HEK293T (cell line): ENCODE data around the gene MCOLN1.

ENCODE experiments used
- BHLHE40 ChIP-seq: fragments of 450-650 bp; IDR thresholded peaks from 2 replicates; pipeline ENCODE4 v1.6.1; 2016; ENCODE audit warnings: mild to moderate bottlenecking, moderate library complexity, borderline replicate concordance
- ELF4 ChIP-seq: fragments of 450-650 bp; IDR thresholded peaks from 2 replicates; pipeline ENCODE4 v1.6.1; 2017; ENCODE audit warnings: antibody characterized with exemption
- FOXK2 ChIP-seq: fragments of 450-650 bp; IDR thresholded peaks from 2 replicates; pipeline ENCODE4 v1.6.1; 2016; ENCODE audit warnings: mild to moderate bottlenecking
- FOXM1 ChIP-seq: fragments of 450-650 bp; IDR thresholded peaks from 2 replicates; pipeline ENCODE4 v1.6.1; 2017; ENCODE audit warnings: mild to moderate bottlenecking, borderline replicate concordance
- L3MBTL2 ChIP-seq: fragments of 450-650 bp; conservative IDR thresholded peaks from 2 replicates; pipeline ENCODE4 v1.6.1; 2016; ENCODE audit warnings: mild to moderate bottlenecking
- SP1 ChIP-seq: fragments of 450-650 bp; IDR thresholded peaks from 2 replicates; pipeline ENCODE4 v1.6.1; 2017
- SUZ12 ChIP-seq: fragments of 450-650 bp; IDR thresholded peaks from 2 replicates; pipeline ENCODE4 v1.6.1; 2016; ENCODE audit warnings: mild to moderate bottlenecking
- TARDBP ChIP-seq: fragments of 450-650 bp; IDR thresholded peaks from 2 replicates; pipeline ENCODE4 v1.6.1; 2016

DNA sequence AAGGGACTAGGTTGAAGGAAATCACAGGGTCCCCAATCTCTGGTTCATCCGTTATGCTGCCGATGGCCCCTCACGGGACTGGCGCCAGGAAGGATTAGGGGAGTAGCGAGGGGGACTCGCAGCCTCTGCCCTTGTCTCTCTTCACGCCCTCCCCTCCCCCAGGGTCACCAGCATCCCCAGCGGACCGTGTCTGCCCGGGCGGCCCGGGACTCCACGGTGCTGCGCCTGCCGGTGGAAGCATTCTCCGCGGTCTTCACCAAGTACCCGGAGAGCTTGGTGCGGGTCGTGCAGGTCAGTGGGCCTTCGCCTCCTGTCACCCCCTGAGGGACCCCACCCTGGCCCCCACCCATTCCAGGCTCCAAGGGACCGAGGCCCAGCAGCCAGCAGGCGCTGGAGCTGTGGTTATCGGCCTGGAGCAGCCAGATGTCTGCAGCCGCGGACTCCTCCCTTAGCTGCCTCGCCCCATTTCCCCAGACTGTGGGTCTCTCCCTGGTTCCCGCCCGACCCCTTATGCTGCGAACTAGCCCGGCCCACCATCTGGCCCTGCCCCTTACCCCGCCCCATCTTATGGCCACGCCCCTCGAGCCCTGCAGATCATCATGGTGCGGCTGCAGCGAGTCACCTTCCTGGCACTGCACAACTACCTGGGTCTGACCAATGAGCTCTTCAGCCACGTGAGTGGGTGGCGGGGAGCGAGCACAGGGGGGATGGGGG lies 18.5 kb downstream of the MCOLN1 start:
- TF ChIP-seq BHLHE40: no peak
- TF ChIP-seq ELF4: no peak
- no peak for TF ChIP-seq SUZ12
- TF ChIP-seq L3MBTL2: no peak
- no peak for TF ChIP-seq SP1
- TF ChIP-seq FOXK2: no peak
- no peak for TF ChIP-seq TARDBP
- TF ChIP-seq FOXM1: no peak
